Mesothelial cell of epicardium (in vitro differentiated cells): ENCODE measurements around the gene GEMIN5. TPM values are rescaled to one million over a fixed set of nuclear protein-coding genes. Genes with fewer than 3 reads are reported as not detected.

Source experiments
- DNase-seq, 2 experiments: peaks; one replicate each; pipeline ENCODE4 v3.0.0; 2021; ENCODE audit warnings: low spot score in 2 of 2; ENCODE audit not compliant: unreplicated experiment in 2 of 2
- H3K27ac Mint-ChIP-seq: 2 replicates; pipeline ENCODE4 v1.8.0; 2021; ENCODE audit warnings: mixed read lengths
- H3K27me3 Mint-ChIP-seq: 2 replicates; pipeline ENCODE4 v1.8.0; 2021; ENCODE audit warnings: low read depth, mixed read lengths
- H3K36me3 Mint-ChIP-seq: 2 replicates; pipeline ENCODE4 v1.8.0; 2021; ENCODE audit warnings: mixed read lengths
- H3K4me1 Mint-ChIP-seq: 2 replicates; pipeline ENCODE4 v1.8.0; 2021; ENCODE audit warnings: mixed read lengths
- H3K4me3 Mint-ChIP-seq: 2 replicates; pipeline ENCODE4 v1.8.0; 2021; ENCODE audit warnings: mild to moderate bottlenecking, moderate library complexity, mixed read lengths
- H3K9me3 Mint-ChIP-seq: 2 replicates; pipeline ENCODE4 v1.8.0; 2021; ENCODE audit warnings: mixed read lengths
- CTCF ChIP-seq: fragments of 200-600 bp; sonication (generic); IDR thresholded peaks from one replicate; pipeline ENCODE4 v1.5.0; 2021; ENCODE audit warnings: antibody characterized with exemption; ENCODE audit not compliant: unreplicated experiment
- total RNA-seq: library from RNA; stranded (reverse); gene quantifications from 3 replicates; pipeline ENCODE4 v1.2.1, GENCODE V29; 2021

Gene GEMIN5
- total RNA-seq, 1 donor from 2014 or later, result 21.9 TPM

GRCh38 chr5:154966874-154967273 lies 28.9 kb upstream of the GEMIN5 start:
- H3K9me3 Mint-ChIP-seq, result no peaks in the 10 kb centered on the region
- peaks cover 16% of the 10 kb centered on the region for H3K36me3 Mint-ChIP-seq
- H3K27ac Mint-ChIP-seq, result peak overlapping the region; percentile 31

GRCh38 chr5:154966081-154966841 lies 28.2 kb upstream of the GEMIN5 start:
- H3K27me3 Mint-ChIP-seq, result no peaks in the 10 kb centered on the region
- H3K9me3 Mint-ChIP-seq, result no peaks in the 10 kb centered on the region
- TF ChIP-seq CTCF, result no peak
- no peak for DNase-seq
- H3K4me3 Mint-ChIP-seq, result no peak overlapping the region
- H3K27ac Mint-ChIP-seq, result peak overlapping the region; percentile 23
- H3K4me1 Mint-ChIP-seq, result no peaks in the 10 kb centered on the region
- peaks cover 16% of the 10 kb centered on the region for H3K36me3 Mint-ChIP-seq

More at GRCh38 chr5:154966874-154967273, 28.9 kb upstream of the GEMIN5 start:
- Mint-ChIP-seq H3K4me3 (no peak overlapping the region), H3K27me3 (no peaks in the 10 kb centered on the region), H3K4me1 (no peaks in the 10 kb centered on the region)
- no peak for DNase-seq
- TF ChIP-seq CTCF, result no peak

- no peaks in the 10 kb centered on the region for H3K9me3 Mint-ChIP-seq
- H3K4me3 Mint-ChIP-seq, result no peak overlapping the region
- peaks cover 28% of the 10 kb centered on the region for H3K36me3 Mint-ChIP-seq
- no peak overlapping the region for H3K27ac Mint-ChIP-seq
- no peaks in the 10 kb centered on the region for H3K4me1 Mint-ChIP-seq
- no peak for TF ChIP-seq CTCF
- no peaks in the 10 kb centered on the region for H3K27me3 Mint-ChIP-seq
- no peak for DNase-seq
Measured at GRCh38 chr5:154962494-154962893, 24.5 kb upstream of the GEMIN5 start.

- TF ChIP-seq CTCF, result no peak
- H3K27me3 Mint-ChIP-seq, result no peaks in the 10 kb centered on the region
- DNase-seq, result no peak
- H3K4me1 Mint-ChIP-seq, result no peaks in the 10 kb centered on the region
- no peak overlapping the region for H3K27ac Mint-ChIP-seq
- no peak overlapping the region for H3K4me3 Mint-ChIP-seq
- peaks cover 25% of the 10 kb centered on the region for H3K36me3 Mint-ChIP-seq
- no peaks in the 10 kb centered on the region for H3K9me3 Mint-ChIP-seq
Measured at GRCh38 chr5:154956712-154957111, 18.7 kb upstream of the GEMIN5 start.

- Mint-ChIP-seq H3K27me3 (no peaks in the 10 kb centered on the region), H3K27ac (no peak overlapping the region), H3K4me1 (no peaks in the 10 kb centered on the region), H3K36me3 (peaks cover 9% of the 10 kb centered on the region), H3K4me3 (no peak overlapping the region), H3K9me3 (no peaks in the 10 kb centered on the region)
- no peak for DNase-seq
- no peak for TF ChIP-seq CTCF
Measured at GRCh38 chr5:154949781-154950180, 11.8 kb upstream of the GEMIN5 start.
